K562 (cell line): ENCODE results near the gene CCNY. TPM values are rescaled to one million over a fixed set of nuclear protein-coding genes. Genes with fewer than 3 reads are reported as not detected.
A peak's percentile ranks its signal among the peaks of the same experiment; 100 is the strongest.

ENCODE experiments used
- ATAC-seq: fragments of 200-7000 bp; cut with Tn5 transposase; 3 replicates; pipeline ENCODE4 v1.9.1; 2020; ENCODE audit warnings: moderate library complexity
- BruUV-seq: library from RNA; stranded (reverse); fragments of 400-500 nt; replicated peaks from 2 replicates; lab custom pipeline; 2021; lab: Mats Ljungman, UMichigan
- CTCF ChIA-PET: fragments of 300-600 bp; formaldehyde crosslinking; extraction: SDS; loops from one replicate; lab custom pipeline; 2021; ENCODE audit warnings: low intra/inter-chr PET ratio; lab: Yijun Ruan, JAX
- POLR2A ChIA-PET: fragments of 300-600, 350-650 bp; sonication (Branson Sonifier 250); formaldehyde crosslinking; extraction: SDS; loops from one replicate; lab custom pipeline; 2021; ENCODE audit warnings: antibody characterized with exemption, inconsistent platforms; lab: Yijun Ruan, JAX
- DNase-seq, 4 experiments: peaks; one replicate each; pipeline versions ENCODE4 v3.0.0 to v3.0.0-alpha.2; 2011 to 2018; ENCODE audit warnings: low spot score in 3 of 4, mixed read lengths in 3 of 4; ENCODE audit errors: extremely low read depth in 1 of 4
- FAIRE-seq: peaks from 2 replicates; lab custom pipeline; 2011; peaks lifted over from hg19 to GRCh38; lab: Jason Lieb, UNC
- H2AFZ ChIP-seq: 2 replicates; pipeline ENCODE4 v1.6.0; 2011; ENCODE audit warnings: low read depth, low read length, control low read depth, inconsistent platforms
- H3K27ac ChIP-seq: fragments of 200-600 bp; 3 replicates; pipeline ENCODE4 v1.8.0; 2011; ENCODE audit warnings: low read depth, mild to moderate bottlenecking, control low read depth, inconsistent platforms, low read length, moderate library complexity, mixed read lengths; ENCODE audit errors: extremely low read depth
- H3K27me3 ChIP-seq, 2 experiments: fragments of 300-600 bp in 1 of 2; 2 replicates in 1 of 2; 3 replicates in 1 of 2; pipeline versions ENCODE4 v1.6.0 to v1.8.0; 2011; ENCODE audit warnings: inconsistent platforms in 2 of 2, low read length in 2 of 2, mild to moderate bottlenecking in 1 of 2, mixed read lengths in 1 of 2, moderate library complexity in 1 of 2; ENCODE audit not compliant: control insufficient read depth in 2 of 2, insufficient read depth in 2 of 2
- H3K36me3 ChIP-seq: fragments of 300-600 bp; 3 replicates; pipeline ENCODE4 v1.8.0; 2011; ENCODE audit warnings: mild to moderate bottlenecking, low read length, inconsistent platforms; ENCODE audit not compliant: control insufficient read depth, insufficient read depth
- H3K4me1 ChIP-seq, 2 experiments: fragments of 200-600 bp in 1 of 2; replicated peaks in 1 of 2; 2 replicates in 1 of 2; 3 replicates in 1 of 2; pipeline versions ENCODE4 v1.5.1 to v1.8.0; 2011; ENCODE audit warnings: inconsistent platforms in 2 of 2, low read length in 2 of 2, mild to moderate bottlenecking in 1 of 2, mixed read lengths in 1 of 2, moderate library complexity in 1 of 2; ENCODE audit not compliant: control insufficient read depth in 2 of 2, insufficient read depth in 2 of 2
- H3K4me2 ChIP-seq: 2 replicates; pipeline ENCODE4 v1.6.1; 2011; ENCODE audit warnings: low read length, control low read depth, inconsistent platforms, mixed read lengths; ENCODE audit not compliant: insufficient read depth
- H3K4me3 ChIP-seq: fragments of 200-600 bp; sonication (generic), shearing (Covaris generic); 2 replicates; pipeline ENCODE4 v1.5.1; 2016; ENCODE audit warnings: control low read depth, inconsistent platforms
- H3K79me2 ChIP-seq: fragments of 200-600 bp; 3 replicates; pipeline ENCODE4 v1.8.0; 2011; ENCODE audit warnings: low read length, inconsistent platforms; ENCODE audit not compliant: control insufficient read depth, insufficient read depth
- H3K9ac ChIP-seq, 2 experiments: 2 replicates each; pipeline versions ENCODE4 v1.6.0 to v1.6.1; 2011; ENCODE audit warnings: low read depth in 2 of 2, low read length in 2 of 2, control low read depth in 1 of 2, inconsistent platforms in 1 of 2, mild to moderate bottlenecking in 1 of 2, mixed read lengths in 1 of 2; ENCODE audit not compliant: insufficient read depth in 1 of 2
- H3K9me1 ChIP-seq: one replicate; pipeline ENCODE4 v1.6.0; 2011; ENCODE audit warnings: inconsistent platforms, mild to moderate bottlenecking, low read length, moderate library complexity; ENCODE audit not compliant: control insufficient read depth, insufficient read depth
- H3K9me3 ChIP-seq: replicated peaks from 2 replicates; pipeline ENCODE4 v1.5.1; 2011; ENCODE audit warnings: low read depth, low read length, inconsistent platforms; ENCODE audit not compliant: control insufficient read depth, insufficient read depth
- H4K20me1 ChIP-seq: replicated peaks from 2 replicates; pipeline ENCODE4 v1.6.1; 2011; ENCODE audit warnings: low read length, inconsistent platforms, mixed read lengths; ENCODE audit not compliant: control insufficient read depth, insufficient read depth
- BRD4 ChIP-seq: fragments of 200-600 bp; sonication (generic); IDR thresholded peaks from 2 replicates; pipeline ENCODE4 v1.6.1; 2017; ENCODE audit warnings: inconsistent platforms
- ESRRB ChIP-seq: fragments of 250-450 bp; sonication (Bioruptor Pico); IDR thresholded peaks from 2 replicates; pipeline ENCODE4 v1.5.0; 2020; ENCODE audit warnings: mild to moderate bottlenecking, moderate library complexity, borderline replicate concordance
- GTF2F1 ChIP-seq: IDR thresholded peaks from 2 replicates; pipeline ENCODE4 v1.6.1; 2011; ENCODE audit warnings: low read depth, low read length, improper control_type of control experiment
- LCOR ChIP-seq: sonication (generic); formaldehyde crosslinking; IDR thresholded peaks from 2 replicates; pipeline ENCODE4 v1.8.0; 2022; ENCODE audit warnings: mild to moderate bottlenecking, missing genetic modification reagents
- MAFK ChIP-seq: IDR thresholded peaks from 2 replicates; pipeline ENCODE4 v1.6.1; 2011; ENCODE audit warnings: low read length, improper control_type of control experiment
- MEIS2 ChIP-seq: fragments of 450-650 bp; IDR thresholded peaks from 2 replicates; pipeline ENCODE4 v1.6.1; 2014; ENCODE audit warnings: mild to moderate bottlenecking; ENCODE audit not compliant: partially characterized antibody
- NR2F6 ChIP-seq: fragments of 450-650 bp; formaldehyde crosslinking; IDR thresholded peaks from 2 replicates; pipeline ENCODE4 v1.4.0; 2020; ENCODE audit warnings: mild to moderate bottlenecking
- NUFIP1 ChIP-seq: fragments of 450-650 bp; IDR thresholded peaks from 2 replicates; pipeline ENCODE4 v1.6.1; 2018; ENCODE audit not compliant: partially characterized antibody
- POLR2A ChIP-seq: fragments of 450-650 bp; conservative IDR thresholded peaks from 2 replicates; pipeline ENCODE4 v1.6.1; 2016
- RAD21 ChIP-seq, 2 experiments: fragments of 250-450 bp in 1 of 2; fragments of 450-650 bp in 1 of 2; sonication (Bioruptor Pico) in 1 of 2; formaldehyde crosslinking in 1 of 2; IDR thresholded peaks in 1 of 2; conservative IDR thresholded peaks in 1 of 2; 2 replicates each; pipeline versions ENCODE4 v1.4.0 to v1.8.0; 2020 to 2022; ENCODE audit warnings: mild to moderate bottlenecking in 2 of 2, moderate library complexity in 1 of 2
- RBM34 ChIP-seq: fragments of 200-400 bp; formaldehyde crosslinking; IDR thresholded peaks from 2 replicates; pipeline ENCODE4 v1.6.1; 2018; ENCODE audit warnings: low read length, borderline replicate concordance; ENCODE audit not compliant: insufficient read depth
- TCF15 ChIP-seq: fragments of 250-450 bp; sonication (Bioruptor Pico); IDR thresholded peaks from 2 replicates; pipeline ENCODE4 v1.8.0; 2022; ENCODE audit warnings: moderate library complexity, mild to moderate bottlenecking, inconsistent platforms
- U2AF2 ChIP-seq: fragments of 200-400 bp; formaldehyde crosslinking; optimal IDR thresholded peaks from 2 replicates; pipeline ENCODE3; 2017; ENCODE audit warnings: low read depth, mild to moderate bottlenecking, low read length
- YY1 ChIP-seq, 3 experiments: IDR thresholded peaks; 2 replicates each; pipeline ENCODE4 v1.6.1; 2011; ENCODE audit warnings: low read length in 2 of 3, mild to moderate bottlenecking in 2 of 3, moderate library complexity in 2 of 3, borderline replicate concordance in 1 of 3, control low read depth in 1 of 3, low read depth in 1 of 3; ENCODE audit not compliant: insufficient read depth in 3 of 3, insufficient replicate concordance in 2 of 3, control insufficient read depth in 1 of 3, insufficient read length in 1 of 3; ENCODE audit errors: extremely low read depth in 1 of 3
- ZNF175 ChIP-seq: fragments of 200-800 bp; sonication (Bioruptor generic); IDR thresholded peaks from 2 replicates; pipeline ENCODE4 v1.6.1; 2016; ENCODE audit warnings: low read depth, mild to moderate bottlenecking, missing genetic modification characterization, missing compliant biosample characterization
- ZNF551 ChIP-seq: fragments of 250-450 bp; sonication (Bioruptor Pico); IDR thresholded peaks from 2 replicates; pipeline ENCODE4 v1.5.0; 2021; ENCODE audit warnings: mild to moderate bottlenecking, moderate library complexity
- ZNF766 ChIP-seq: fragments of 200-800 bp; sonication (Bioruptor generic); conservative IDR thresholded peaks from 2 replicates; pipeline ENCODE4 v1.6.1; 2016; ENCODE audit warnings: missing genetic modification characterization, missing compliant biosample characterization
- WGBS: fragments of 100-300 bp; shearing (Covaris generic); methylation state at CpG from one replicate; pipeline ENCODE4 v1.1.6; 2016; ENCODE audit warnings: low coverage, mixed read lengths; ENCODE audit not compliant: insufficient coverage; ENCODE audit errors: missing lambda C conversion rate; 5-methylcytosine and 5-hydroxymethylcytosine counted together
- in situ Hi-C: fragments of 300-500 bp; cut with MboI; formaldehyde crosslinking; loops from 4 replicates; pipeline ENCODE4 v1.15.0; 2018; ENCODE audit warnings: inconsistent platforms, mixed read lengths
- intact Hi-C: fragments of 100-400 bp; cut with micrococcal nuclease; formaldehyde crosslinking; loops from 2 replicates; pipeline ENCODE4 v1.14.2; 2022
- polyA plus RNA-seq, 8 experiments: library from polyadenylated mRNA; depleted of rRNA in 4 of 8; stranded (reverse) in 5 of 8; unstranded in 3 of 8; fragments of >200 nt; fragmentation: Nextera tagmentation in 2 of 8; fragmentation: Illumina TruSeq in 1 of 8; extraction: Ambion mirVana in 2 of 8; extraction: Trizol in 1 of 8; gene quantifications; 2 replicates each; pipeline versions ENCODE4 v1.2.1 to v1.2.3, GENCODE V29; 2011 to 2014; ENCODE audit warnings: inconsistent platforms in 1 of 8, missing spikeins in 1 of 8
- total RNA-seq, 7 experiments: library from RNA; depleted of rRNA in 6 of 7; stranded (reverse); fragments of >200 nt in 6 of 7; fragmentation: Illumina TruSeq in 2 of 7; extraction: Trizol in 2 of 7; gene quantifications; 2 replicates each; pipeline versions ENCODE4 v1.2.1 to v1.2.3, GENCODE V29; 2011 to 2021; ENCODE audit warnings: low replicate concordance in 1 of 7
- TF ChIP-seq, protein P1 (sequence below): fragments of 450-650 bp; IDR thresholded peaks from 2 replicates; pipeline ENCODE4 v1.6.1; 2016
- TF ChIP-seq, protein P2 (sequence below): sonication (generic); formaldehyde crosslinking; IDR thresholded peaks from 2 replicates; pipeline ENCODE4 v1.9.0; 2022; ENCODE audit warnings: mild to moderate bottlenecking, missing genetic modification reagents

Gene CCNY
- total and polyA plus RNA-seq, 9 of the 15 experiments (the other 6 are each of a cell fraction or from before 2014, with no cell fraction given), result 8.4 to 109 (median 38.6) TPM

DNA sequence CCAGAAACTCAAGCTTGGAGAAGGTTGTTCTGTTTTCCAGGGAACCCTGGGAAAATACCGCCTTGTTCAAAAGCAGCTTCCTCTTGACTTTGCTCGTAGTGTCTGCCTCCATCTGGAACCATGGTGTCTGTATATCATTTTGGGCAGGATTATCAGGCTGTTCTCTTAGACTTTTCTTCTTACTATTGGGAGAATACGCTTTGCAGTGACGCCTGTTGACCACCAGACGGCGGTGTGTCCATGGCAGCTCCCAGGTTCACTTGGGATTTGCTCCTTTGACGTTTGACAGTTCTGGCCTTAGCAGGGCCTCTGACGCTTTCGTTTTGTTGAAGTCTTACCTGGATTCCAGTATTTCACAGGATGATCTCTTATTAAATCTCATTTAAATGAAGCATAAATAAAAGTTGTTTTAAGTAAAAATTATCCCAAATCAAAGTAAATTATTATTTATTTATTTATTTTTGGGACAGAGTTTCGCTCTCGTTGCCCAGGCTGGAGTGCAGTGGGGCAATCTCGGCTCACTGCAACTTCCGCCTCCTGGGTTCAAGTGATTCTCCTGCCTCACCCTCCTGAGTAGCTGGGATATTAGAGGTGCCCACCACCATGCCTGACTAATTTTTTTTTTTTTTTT, 227.1 kb downstream of the CCNY start:
- DNase-seq (peak; percentile 73 to 84 (median 76)), FAIRE-seq (peak; percentile 89), ATAC-seq (peak; percentile 92)
- no peaks in the 10 kb centered on the region for H3K9me3 ChIP-seq
- peaks cover 0 to 4% of the 10 kb centered on the region in 2 experiments; a peak in 2 of 5 replicates for H3K4me1 ChIP-seq
- H3K4me3 ChIP-seq, result no peak overlapping the region
- peaks cover 41% of the 10 kb centered on the region for H3K36me3 ChIP-seq
- H3K9me1 ChIP-seq, result no peaks in the 10 kb centered on the region
- no peak overlapping the region for H2AFZ ChIP-seq
- no peaks in the 10 kb centered on the region for H4K20me1 ChIP-seq
- intact Hi-C loops, result loop anchor here (1.0 to 5.0 kb wide), 2 partner anchors 186 to 323 kb away; no protein-coding TSS in a partner anchor
- no peak overlapping the region for H3K4me2 ChIP-seq
- H3K27ac ChIP-seq, result no peak overlapping the region
- 23% methylated on average over 13 of the region's 13 CpGs for WGBS
- in situ Hi-C loops, result loop anchor here (25.0 kb wide), 1 partner anchor 326 kb away; no protein-coding TSS in a partner anchor
- no TSS peak for BruUV-seq
- H3K9ac ChIP-seq, result no peak overlapping the region
- POLR2A ChIA-PET, result interaction anchor here (0.6 to 1.4 kb wide), 6 partner anchors 10 to 249 kb away, joined by 3 to 5 read pairs (median 4); no protein-coding TSS in a partner anchor
- no peaks in the 10 kb centered on the region for H3K27me3 ChIP-seq
- CTCF ChIA-PET, result interaction anchor here (1.0 to 1.5 kb wide), 3 partner anchors 185 to 328 kb away, joined by 3 read pairs; no protein-coding TSS in a partner anchor
- peaks cover 9% of the 10 kb centered on the region; the same call in 2 of the 3 replicates for H3K79me2 ChIP-seq
- TF ChIP-seq U2AF2 (no peak), ZNF766 (CRISPR knock-in tag) (no peak), BRD4 (no peak), RBM34 (no peak), NR2F6 (CRISPR knock-in tag) (no peak), LCOR (no peak), RAD21 (CRISPR knock-in tag; conservative IDR thresholded peaks at IDR 0.05 in 1 of 2, IDR thresholded peaks at IDR 0.05 in 1 of 2) (peak; percentile 49 to 73), YY1 (IDR thresholded peaks at IDR 0.05; ENCODE audit: borderline replicate concordance in 1 of 3, control insufficient read depth in 1 of 3, extremely low read depth in 1 of 3, insufficient read depth in 3 of 3, insufficient read length in 1 of 3, insufficient replicate concordance in 2 of 3, low read depth in 1 of 3, low read length in 2 of 3) (peak in 1 of 3 experiments; percentile 51), POLR2A (no peak), MAFK (no peak), MEIS2 (peak; percentile 64), ZNF551 (CRISPR knock-in tag) (no peak), ESRRB (CRISPR knock-in tag) (no peak), GTF2F1 (no peak), NUFIP1 (no peak), TCF15 (CRISPR knock-in tag) (no peak), ZNF175 (CRISPR knock-in tag) (no peak)
- TF ChIP-seq, protein P1, sequence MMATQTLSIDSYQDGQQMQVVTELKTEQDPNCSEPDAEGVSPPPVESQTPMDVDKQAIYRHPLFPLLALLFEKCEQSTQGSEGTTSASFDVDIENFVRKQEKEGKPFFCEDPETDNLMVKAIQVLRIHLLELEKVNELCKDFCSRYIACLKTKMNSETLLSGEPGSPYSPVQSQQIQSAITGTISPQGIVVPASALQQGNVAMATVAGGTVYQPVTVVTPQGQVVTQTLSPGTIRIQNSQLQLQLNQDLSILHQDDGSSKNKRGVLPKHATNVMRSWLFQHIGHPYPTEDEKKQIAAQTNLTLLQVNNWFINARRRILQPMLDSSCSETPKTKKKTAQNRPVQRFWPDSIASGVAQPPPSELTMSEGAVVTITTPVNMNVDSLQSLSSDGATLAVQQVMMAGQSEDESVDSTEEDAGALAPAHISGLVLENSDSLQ, result peak; percentile 21; the same call in 1 of the 2 replicates
- TF ChIP-seq, protein P2, sequence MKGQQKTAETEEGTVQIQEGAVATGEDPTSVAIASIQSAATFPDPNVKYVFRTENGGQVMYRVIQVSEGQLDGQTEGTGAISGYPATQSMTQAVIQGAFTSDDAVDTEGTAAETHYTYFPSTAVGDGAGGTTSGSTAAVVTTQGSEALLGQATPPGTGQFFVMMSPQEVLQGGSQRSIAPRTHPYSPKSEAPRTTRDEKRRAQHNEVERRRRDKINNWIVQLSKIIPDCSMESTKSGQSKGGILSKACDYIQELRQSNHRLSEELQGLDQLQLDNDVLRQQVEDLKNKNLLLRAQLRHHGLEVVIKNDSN (CRISPR knock-in tag), result no peak
